ENCODE results near the gene TMEM51. TPM values are rescaled to one million over a fixed set of nuclear protein-coding genes. Genes with fewer than 3 reads are reported as not detected.

Gene TMEM51, protein sequence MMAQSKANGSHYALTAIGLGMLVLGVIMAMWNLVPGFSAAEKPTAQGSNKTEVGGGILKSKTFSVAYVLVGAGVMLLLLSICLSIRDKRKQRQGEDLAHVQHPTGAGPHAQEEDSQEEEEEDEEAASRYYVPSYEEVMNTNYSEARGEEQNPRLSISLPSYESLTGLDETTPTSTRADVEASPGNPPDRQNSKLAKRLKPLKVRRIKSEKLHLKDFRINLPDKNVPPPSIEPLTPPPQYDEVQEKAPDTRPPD
- total RNA-seq = 7.1 and 8.3 TPM in 2 replicates

GRCh38 chr1:15153184-15153841 lies at the start of gene TMEM51:
Gene TMEM51, plus strand, starts transcription at chr1:15153747. Its CDS starts 61,341 bp downstream, at chr1:15215088.

GRCh38 chr1:15246960-15247614 lies 93.5 kb downstream of the TMEM51 start, which contains the start of gene FHAD1:
Gene FHAD1, plus strand, starts transcription at chr1:15247223. Its CDS starts 4,562 bp downstream, at chr1:15251785.

Other genes with a start within 250 kb of the TMEM51 start
- gene FHAD1, start 93.5 kb downstream of the TMEM51 start, total RNA-seq = 0.33 and 0.44 TPM in 2 replicates